ENCODE measurements around the gene PAX9. TPM values are rescaled to one million over a fixed set of nuclear protein-coding genes. Genes with fewer than 3 reads are reported as not detected.

The PAX9 gene
- total and polyA plus RNA-seq, 8 donors, result 0.35 to 1.4 (median 0.51) TPM

DNA sequence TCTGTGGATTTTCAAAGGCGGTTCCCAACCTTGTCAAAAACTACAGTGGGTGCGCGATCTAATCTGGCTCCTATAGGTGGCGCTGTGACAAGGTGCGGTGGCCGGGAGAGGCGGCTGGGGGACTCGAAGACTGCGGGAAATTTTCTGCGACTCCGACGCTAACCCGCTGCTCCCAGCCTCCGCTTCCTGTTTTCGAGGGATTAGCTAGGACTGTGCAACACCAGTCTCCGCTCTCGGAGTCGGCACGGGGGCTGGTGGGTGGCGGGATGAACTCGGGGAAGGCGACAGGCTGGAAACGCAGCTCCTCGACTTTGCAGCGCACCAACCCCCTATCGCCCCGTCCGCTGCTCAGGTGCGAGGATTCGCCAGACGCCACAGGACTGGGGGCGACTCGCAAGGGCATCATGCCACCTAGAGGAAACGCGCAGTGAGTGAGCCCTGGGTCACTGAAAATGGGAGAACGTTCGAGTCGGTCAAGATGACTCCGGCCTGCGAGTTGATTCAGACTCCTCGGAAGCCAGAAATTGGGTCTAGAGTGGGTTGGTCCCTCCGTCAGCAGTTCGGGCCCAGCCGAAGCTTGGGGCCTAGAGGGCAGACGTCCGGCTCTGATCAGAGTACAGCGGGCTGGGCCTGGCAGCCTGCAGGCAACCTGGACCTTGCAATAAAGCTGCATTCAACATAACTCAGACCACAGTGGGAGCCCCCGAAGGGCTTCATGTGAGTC is 5.5 kb upstream of the PAX9 start:
- no peak overlapping the region for H3K27ac ChIP-seq
- no peaks in the 10 kb centered on the region for H3K9me3 ChIP-seq
- no peaks in the 10 kb centered on the region for H3K36me3 ChIP-seq
- H3K4me3 ChIP-seq, result no peak overlapping the region
- ATAC-seq (peak; percentile 65), DNase-seq (peak in 1 of 4 donors; percentile 67)
- TF ChIP-seq, protein P1, sequence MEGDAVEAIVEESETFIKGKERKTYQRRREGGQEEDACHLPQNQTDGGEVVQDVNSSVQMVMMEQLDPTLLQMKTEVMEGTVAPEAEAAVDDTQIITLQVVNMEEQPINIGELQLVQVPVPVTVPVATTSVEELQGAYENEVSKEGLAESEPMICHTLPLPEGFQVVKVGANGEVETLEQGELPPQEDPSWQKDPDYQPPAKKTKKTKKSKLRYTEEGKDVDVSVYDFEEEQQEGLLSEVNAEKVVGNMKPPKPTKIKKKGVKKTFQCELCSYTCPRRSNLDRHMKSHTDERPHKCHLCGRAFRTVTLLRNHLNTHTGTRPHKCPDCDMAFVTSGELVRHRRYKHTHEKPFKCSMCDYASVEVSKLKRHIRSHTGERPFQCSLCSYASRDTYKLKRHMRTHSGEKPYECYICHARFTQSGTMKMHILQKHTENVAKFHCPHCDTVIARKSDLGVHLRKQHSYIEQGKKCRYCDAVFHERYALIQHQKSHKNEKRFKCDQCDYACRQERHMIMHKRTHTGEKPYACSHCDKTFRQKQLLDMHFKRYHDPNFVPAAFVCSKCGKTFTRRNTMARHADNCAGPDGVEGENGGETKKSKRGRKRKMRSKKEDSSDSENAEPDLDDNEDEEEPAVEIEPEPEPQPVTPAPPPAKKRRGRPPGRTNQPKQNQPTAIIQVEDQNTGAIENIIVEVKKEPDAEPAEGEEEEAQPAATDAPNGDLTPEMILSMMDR (IDR thresholded peaks at IDR 0.05), result peak in 1 of 2 donors; percentile 22
- peaks cover 96 to 100% of the 10 kb centered on the region in 2 donors for H3K27me3 ChIP-seq
- intact Hi-C loops (cut with DNase I), result no loop called here
- peaks cover 6 to 26% of the 10 kb centered on the region in 2 donors for H3K4me1 ChIP-seq

DNA sequence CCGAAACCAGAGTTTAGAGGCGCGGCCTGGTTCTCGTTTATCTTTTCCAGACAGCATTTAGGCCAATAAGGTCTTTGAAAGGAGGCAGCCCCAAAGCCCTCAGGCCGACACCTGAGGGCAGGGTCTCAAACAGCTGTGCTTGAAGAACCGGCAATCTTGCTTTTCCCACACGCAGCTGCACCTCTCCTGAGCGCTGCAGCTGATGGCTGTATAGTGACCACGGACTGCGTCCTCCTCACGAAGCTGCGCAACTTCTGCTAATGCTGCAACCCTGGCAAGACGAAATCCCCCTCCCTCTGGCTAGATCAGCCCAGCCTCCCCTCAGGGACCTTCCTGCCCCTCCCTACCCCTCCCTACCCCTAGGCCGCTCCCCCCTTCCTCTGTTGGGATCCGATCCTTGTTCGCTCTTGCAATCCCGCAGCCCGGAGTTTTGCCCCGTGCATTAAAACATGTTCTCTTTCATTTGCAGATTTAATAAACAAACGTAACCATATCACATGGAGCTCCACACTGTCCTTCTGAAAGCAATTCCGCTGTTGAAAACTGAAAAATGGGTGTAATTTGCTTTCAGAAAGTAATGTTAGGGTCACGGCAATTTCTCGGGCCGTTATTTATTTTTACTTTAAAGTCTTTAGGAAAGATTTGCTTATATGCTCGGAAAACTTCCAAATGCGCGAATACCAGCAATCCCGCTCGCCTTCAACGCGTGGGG is 4.8 kb upstream of the PAX9 start:
- intact Hi-C loops (cut with DNase I), result no loop called here
- TF ChIP-seq, protein P1 (IDR thresholded peaks at IDR 0.05), result no peak
- no peak overlapping the region for H3K4me3 ChIP-seq
- no peaks in the 10 kb centered on the region for H3K9me3 ChIP-seq
- H3K36me3 ChIP-seq, result no peaks in the 10 kb centered on the region
- DNase-seq (no peak), ATAC-seq (no peak)
- H3K4me1 ChIP-seq, result peaks cover 7 to 34% of the 10 kb centered on the region in 2 donors
- H3K27ac ChIP-seq, result no peak overlapping the region
- peaks cover 100% of the 10 kb centered on the region in 2 donors for H3K27me3 ChIP-seq

DNA sequence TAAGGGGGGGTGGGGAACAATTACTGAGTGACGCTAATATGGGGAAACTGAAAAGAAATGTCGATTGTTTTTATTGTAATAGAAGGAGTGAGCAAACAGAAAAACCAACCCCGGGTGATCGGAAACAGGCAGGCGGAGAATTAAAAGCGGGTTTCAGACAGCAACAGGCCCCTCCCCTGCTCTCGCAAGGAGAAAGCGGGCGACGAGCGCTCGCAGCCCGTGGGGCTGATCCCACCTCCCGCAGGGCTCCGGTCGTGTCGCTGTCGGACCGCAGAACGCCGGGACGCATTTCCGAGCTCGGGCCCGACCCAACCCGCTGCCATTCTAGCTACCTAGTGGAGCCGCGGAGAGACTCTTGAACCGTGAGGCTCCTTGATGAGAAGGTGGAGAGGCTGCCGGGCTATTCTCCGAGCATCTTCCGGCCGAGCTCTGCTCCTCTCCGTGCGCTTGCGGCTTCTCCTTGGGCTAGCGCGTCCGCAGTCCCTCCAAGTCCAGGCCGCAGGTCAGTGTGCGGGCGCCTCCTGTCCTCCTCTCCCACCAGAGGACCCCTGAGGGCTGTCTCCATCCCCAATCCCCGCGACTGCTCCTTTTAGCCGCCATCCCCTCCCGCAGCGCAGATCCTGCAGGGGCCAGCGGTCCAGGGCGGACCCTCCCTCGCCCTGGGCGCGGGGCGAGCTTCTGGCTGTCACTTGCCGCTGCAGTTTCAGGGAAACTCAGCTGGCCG is 4.1 kb upstream of the PAX9 start:
- Histone ChIP-seq H3K4me3 (no peak overlapping the region), H3K36me3 (no peaks in the 10 kb centered on the region), H3K27me3 (peaks cover 100% of the 10 kb centered on the region in 2 donors), H3K27ac (no peak overlapping the region), H3K9me3 (no peaks in the 10 kb centered on the region), H3K4me1 (peaks cover 13 to 40% of the 10 kb centered on the region in 2 donors)
- intact Hi-C loops (cut with DNase I), result no loop called here
- ATAC-seq (no peak), DNase-seq (peak in 1 of 4 donors; percentile 73)
- TF ChIP-seq, protein P1 (IDR thresholded peaks at IDR 0.05), result no peak

DNA sequence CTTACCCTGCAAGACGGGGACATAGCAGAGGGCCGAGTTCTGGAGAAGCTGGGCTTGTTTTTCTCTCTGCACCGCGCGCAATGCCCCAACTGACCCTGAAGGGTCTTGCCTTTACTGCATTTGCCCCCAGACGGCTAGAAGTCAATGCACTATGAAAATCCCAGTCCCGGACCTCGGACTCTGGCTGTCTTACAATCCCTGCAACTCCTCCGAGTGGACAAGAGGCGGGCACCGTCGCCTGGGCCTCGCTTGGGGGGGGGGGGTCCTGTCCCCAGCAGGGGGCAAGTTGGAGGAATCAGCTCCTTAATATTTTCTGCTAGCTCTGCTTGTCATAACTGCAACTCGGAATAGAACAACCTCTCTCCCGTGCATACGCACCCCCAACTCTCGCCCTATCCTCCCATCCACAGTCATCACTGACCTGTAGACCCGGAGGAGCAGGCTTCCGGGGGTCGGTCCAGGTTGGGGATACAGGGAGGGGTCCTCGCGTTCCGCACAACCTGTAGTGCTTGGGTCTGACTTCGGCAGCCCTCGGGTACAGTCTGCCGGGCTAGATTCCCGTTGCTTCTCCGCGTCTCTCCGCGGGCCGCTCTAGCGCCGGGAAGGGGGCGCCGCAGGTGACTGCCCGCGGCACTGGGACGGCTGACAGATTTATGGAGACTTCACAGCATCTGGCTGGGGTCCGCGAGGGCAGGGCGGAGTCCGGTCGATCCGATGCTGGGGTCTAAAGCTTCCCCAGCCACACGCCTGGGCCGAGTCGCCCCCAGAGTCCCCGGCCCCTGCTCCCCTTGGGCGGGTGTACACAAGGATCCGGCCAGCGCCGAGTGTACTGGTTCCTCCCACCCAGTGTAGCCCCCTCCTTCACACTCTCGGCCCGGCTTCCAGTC is 3.3 kb upstream of the PAX9 start:
- H3K27ac ChIP-seq, result no peak overlapping the region
- no peak overlapping the region for H3K4me3 ChIP-seq
- H3K9me3 ChIP-seq, result no peaks in the 10 kb centered on the region
- no peaks in the 10 kb centered on the region for H3K36me3 ChIP-seq
- DNase-seq (peak in 1 of 4 donors; percentile 68), ATAC-seq (no peak)
- peaks cover 21 to 46% of the 10 kb centered on the region in 2 donors for H3K4me1 ChIP-seq
- peaks cover 100% of the 10 kb centered on the region in 2 donors for H3K27me3 ChIP-seq
- intact Hi-C loops (cut with DNase I), result no loop called here
- TF ChIP-seq, protein P1 (IDR thresholded peaks at IDR 0.05), result no peak
